Cardiac fibroblast (primary cell): ENCODE measurements around the gene CCDC6.

Source experiments
- DNase-seq, 2 donors: peaks; one replicate each; pipeline versions ENCODE4 v3.0.0 to v3.0.0-alpha.2; 2010; ENCODE audit warnings: low read depth in 2 of 2
- H3K4me3 ChIP-seq, 2 donors: replicated peaks in 1 of 2; 1 replicate in 1 of 2; 2 replicates in 1 of 2; pipeline ENCODE4 v1.5.1; 2011; ENCODE audit warnings: low read depth in 2 of 2, low read length in 2 of 2, mild to moderate bottlenecking in 2 of 2, moderate library complexity in 1 of 2
- CTCF ChIP-seq: IDR thresholded peaks from one replicate; pipeline ENCODE4 v1.5.1; 2011; ENCODE audit warnings: low read depth, mild to moderate bottlenecking, low read length, inconsistent platforms

CCDC6 gene

DNA sequence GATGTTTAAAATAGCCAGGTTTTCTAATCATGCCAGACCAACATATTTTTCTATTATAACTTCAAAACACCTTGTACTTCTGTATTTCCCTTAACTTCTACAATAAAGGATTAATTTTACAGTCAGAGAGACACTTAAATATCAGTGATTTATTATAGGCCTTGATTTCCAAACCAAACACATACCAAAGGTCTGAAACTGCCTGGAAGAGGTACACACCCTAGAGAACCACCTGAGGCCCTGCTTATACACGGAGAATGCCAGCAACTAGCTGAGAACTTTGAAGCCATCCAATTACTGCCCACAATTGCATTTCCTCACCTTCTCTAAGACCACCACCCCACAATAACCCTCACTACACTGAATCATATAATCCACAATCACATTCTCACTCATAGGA is 4.9 kb downstream of the CCDC6 start:
- DNase-seq = no peak
- H3K4me3 ChIP-seq = no peak overlapping the region
- no peak for TF ChIP-seq CTCF

- TF ChIP-seq CTCF = no peak
- no peak for DNase-seq
These were observed 6.2 kb downstream of the CCDC6 start for GRCh38 chr10:59900048-59900727.

DNA sequence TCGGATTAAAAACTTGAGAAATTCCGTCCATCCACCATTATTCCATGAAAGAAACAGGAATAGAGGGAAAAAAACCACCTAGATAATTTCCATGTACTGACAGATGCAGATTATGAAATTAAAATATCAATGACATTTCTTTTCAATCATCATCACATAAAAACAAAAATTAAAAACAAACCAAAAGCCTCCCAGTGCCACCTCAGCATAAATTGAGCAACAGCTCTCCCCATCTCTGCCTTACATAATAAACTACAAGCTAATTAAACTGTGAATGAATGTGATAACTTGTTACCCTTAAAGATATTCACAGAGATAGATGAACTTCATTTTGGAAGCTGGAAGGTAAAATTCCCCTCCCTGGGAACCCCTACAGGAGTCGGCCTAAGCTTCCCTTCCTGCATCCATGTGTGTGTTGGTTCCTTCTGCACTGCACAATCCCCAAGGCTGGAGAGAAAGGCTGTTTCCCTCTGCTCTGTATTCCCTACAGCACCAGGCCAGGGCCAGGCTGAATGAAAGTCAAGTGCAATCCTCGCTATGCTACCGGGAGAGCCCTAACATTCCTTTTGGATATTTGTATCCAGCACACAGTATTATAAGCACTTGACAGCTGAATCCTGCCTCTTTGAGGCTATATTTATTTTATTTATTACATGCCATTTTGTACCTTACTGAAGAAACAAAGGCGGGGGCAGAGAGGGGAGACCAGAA is 8.1 kb downstream of the CCDC6 start:
- no peak for TF ChIP-seq CTCF
- no peak overlapping the region for H3K4me3 ChIP-seq
- DNase-seq = no peak

More at GRCh38 chr10:59900048-59900727, 6.2 kb downstream of the CCDC6 start:
- H3K4me3 ChIP-seq = no peak overlapping the region

DNA sequence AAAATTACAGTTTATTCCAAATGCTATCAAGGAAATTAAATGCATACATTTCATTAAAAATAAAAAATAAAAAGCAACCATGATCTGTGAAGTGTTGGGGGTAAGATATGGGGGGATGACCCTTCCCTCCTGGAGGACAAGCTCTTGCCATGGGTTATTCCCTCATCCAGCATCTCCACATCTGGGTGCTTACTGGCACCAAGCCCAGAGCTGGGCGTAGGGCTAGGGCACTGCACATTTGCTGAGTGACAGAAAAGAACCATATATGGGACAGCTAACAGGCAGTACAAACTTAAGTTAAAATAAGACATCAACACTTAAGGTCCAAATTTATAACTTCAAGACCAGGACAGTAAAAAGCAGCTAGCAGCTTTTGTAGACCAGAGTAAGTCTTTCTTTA is 10.2 kb downstream of the CCDC6 start:
- no peak for DNase-seq
- H3K4me3 ChIP-seq = no peak overlapping the region
- no peak for TF ChIP-seq CTCF

- no peak overlapping the region for H3K4me3 ChIP-seq
- TF ChIP-seq CTCF = no peak
- peak in 1 of 2 donors; percentile 51 for DNase-seq
These were observed 10.7 kb downstream of the CCDC6 start for GRCh38 chr10:59895629-59896116.

GRCh38 chr10:59894114-59894513 is 12.2 kb downstream of the CCDC6 start:
- no peak for TF ChIP-seq CTCF
- no peak overlapping the region for H3K4me3 ChIP-seq
- DNase-seq = peak; percentile 72 to 85
